AG04450 (cell line): Measurements from ENCODE around the gene NKX2-3. TPM values are rescaled to one million over a fixed set of nuclear protein-coding genes. Genes with fewer than 3 reads are reported as not detected.

Source experiments
- CTCF ChIA-PET: fragments of 300-600, 350-600 bp; formaldehyde crosslinking; extraction: SDS; loops from one replicate; lab custom pipeline; 2022; ENCODE audit warnings: antibody characterized with exemption, inconsistent platforms; lab: Charles Lee
- POLR2A ChIA-PET: fragments of 350-600 bp; formaldehyde crosslinking; extraction: SDS; loops from one replicate; lab custom pipeline; 2021; ENCODE audit warnings: antibody characterized with exemption, inconsistent platforms; lab: Yijun Ruan, JAX
- DNase-seq: peaks from one replicate; pipeline ENCODE4 v3.0.0-alpha.2; 2011; ENCODE audit warnings: low read depth, low spot score
- H3K27ac ChIP-seq: one replicate; pipeline ENCODE4 v1.5.1; 2012; ENCODE audit warnings: low read depth, low read length, control low read depth
- H3K27me3 ChIP-seq: one replicate; pipeline ENCODE4 v1.6.0; 2012; ENCODE audit warnings: low read length; ENCODE audit not compliant: control insufficient read depth, insufficient read depth
- H3K4me3 ChIP-seq: 2 replicates; pipeline ENCODE4 v1.5.1; 2011; ENCODE audit warnings: mild to moderate bottlenecking, low read depth, low read length, control low read depth
- H3K9me3 ChIP-seq: 2 replicates; pipeline ENCODE4 v1.5.1; 2012; ENCODE audit warnings: low read length; ENCODE audit not compliant: control insufficient read depth, insufficient read depth
- polyA plus RNA-seq: library from polyadenylated mRNA; depleted of rRNA; stranded (reverse); fragments of >200 nt; gene quantifications from 2 replicates; pipeline ENCODE4 v1.2.3, GENCODE V29; 2011
- TF ChIP-seq, protein P1 (sequence below): IDR thresholded peaks from 2 replicates; pipeline ENCODE4 v1.5.1; 2011; ENCODE audit warnings: low read depth, low read length, control low read depth, inconsistent platforms

Gene NKX2-3
- polyA plus RNA-seq, 1 experiment = not detected

GRCh38 chr10:99520040-99520846 is 12.5 kb upstream of the NKX2-3 start:
- POLR2A ChIA-PET = no interaction called here
- peaks cover 74% of the 10 kb centered on the region for H3K27me3 ChIP-seq

GRCh38 chr10:99520847-99521764 is 11.6 kb upstream of the NKX2-3 start:
- POLR2A ChIA-PET = no interaction called here
- TF ChIP-seq, protein P1, sequence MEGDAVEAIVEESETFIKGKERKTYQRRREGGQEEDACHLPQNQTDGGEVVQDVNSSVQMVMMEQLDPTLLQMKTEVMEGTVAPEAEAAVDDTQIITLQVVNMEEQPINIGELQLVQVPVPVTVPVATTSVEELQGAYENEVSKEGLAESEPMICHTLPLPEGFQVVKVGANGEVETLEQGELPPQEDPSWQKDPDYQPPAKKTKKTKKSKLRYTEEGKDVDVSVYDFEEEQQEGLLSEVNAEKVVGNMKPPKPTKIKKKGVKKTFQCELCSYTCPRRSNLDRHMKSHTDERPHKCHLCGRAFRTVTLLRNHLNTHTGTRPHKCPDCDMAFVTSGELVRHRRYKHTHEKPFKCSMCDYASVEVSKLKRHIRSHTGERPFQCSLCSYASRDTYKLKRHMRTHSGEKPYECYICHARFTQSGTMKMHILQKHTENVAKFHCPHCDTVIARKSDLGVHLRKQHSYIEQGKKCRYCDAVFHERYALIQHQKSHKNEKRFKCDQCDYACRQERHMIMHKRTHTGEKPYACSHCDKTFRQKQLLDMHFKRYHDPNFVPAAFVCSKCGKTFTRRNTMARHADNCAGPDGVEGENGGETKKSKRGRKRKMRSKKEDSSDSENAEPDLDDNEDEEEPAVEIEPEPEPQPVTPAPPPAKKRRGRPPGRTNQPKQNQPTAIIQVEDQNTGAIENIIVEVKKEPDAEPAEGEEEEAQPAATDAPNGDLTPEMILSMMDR = no peak
- H3K27me3 ChIP-seq = peaks cover 82% of the 10 kb centered on the region
- H3K27ac ChIP-seq = no peak overlapping the region
- DNase-seq = no peak
- CTCF ChIA-PET = interaction anchor here (0.6 to 1.4 kb wide), 5 partner anchors 26 to 129 kb away, joined by 3 read pairs; no protein-coding TSS in a partner anchor
- H3K4me3 ChIP-seq = no peak overlapping the region
- H3K9me3 ChIP-seq = peaks cover 5% of the 10 kb centered on the region; the same call in 1 of the 2 replicates

More at GRCh38 chr10:99520040-99520846, 12.5 kb upstream of the NKX2-3 start:
- TF ChIP-seq, protein P1 = no peak
- Histone ChIP-seq H3K4me3 (no peak overlapping the region), H3K27ac (no peak overlapping the region), H3K9me3 (peaks cover 5% of the 10 kb centered on the region; the same call in 1 of the 2 replicates)
- DNase-seq = no peak
- CTCF ChIA-PET = interaction anchor here (0.6 to 0.7 kb wide), 3 partner anchors 62 to 84 kb away, joined by 3 to 4 read pairs (median 3); no protein-coding TSS in a partner anchor

DNA sequence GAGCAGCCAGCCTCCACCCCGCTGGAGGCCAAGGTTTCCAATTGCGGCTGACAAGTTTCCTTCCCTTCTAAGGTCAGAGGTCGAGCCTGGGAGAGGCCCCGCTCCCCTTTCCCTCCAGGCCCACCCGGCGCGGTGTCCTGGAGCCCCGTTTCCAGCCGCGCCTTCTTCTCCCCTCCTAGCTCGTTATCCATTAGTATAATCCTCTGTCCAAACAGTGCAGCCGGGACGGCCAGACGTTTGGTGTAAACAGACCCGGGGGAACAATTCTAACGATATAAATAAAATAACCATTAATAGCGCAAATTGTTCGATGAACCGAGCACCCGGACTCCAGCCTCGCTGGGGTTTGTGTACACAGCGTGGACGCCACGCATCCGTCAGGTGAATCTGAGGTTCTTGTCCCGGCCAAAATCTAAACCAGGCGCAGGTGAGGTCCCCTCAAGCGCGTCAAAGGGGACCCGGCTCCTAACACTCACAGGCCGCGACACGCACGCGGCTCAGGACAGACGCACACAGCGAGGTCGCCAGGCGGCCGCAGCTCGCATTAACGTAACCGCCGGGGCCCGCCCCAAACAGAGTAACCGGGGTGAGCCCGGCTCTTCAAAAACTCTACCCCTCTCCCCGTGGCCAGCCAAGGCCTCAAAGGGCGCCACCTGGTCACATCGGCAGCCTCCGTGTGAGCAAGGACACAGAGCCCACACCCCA is 10.8 kb upstream of the NKX2-3 start:
- H3K4me3 ChIP-seq = no peak overlapping the region
- no peak for DNase-seq
- peaks cover 5% of the 10 kb centered on the region; the same call in 1 of the 2 replicates for H3K9me3 ChIP-seq
- ChIA-PET CTCF (interaction anchor here (1.0 to 1.4 kb wide), 3 partner anchors 25 to 129 kb away, joined by 3 read pairs; no protein-coding TSS in a partner anchor), POLR2A (no interaction called here)
- H3K27ac ChIP-seq = no peak overlapping the region
- TF ChIP-seq, protein P1 = no peak
- peaks cover 90% of the 10 kb centered on the region for H3K27me3 ChIP-seq

GRCh38 chr10:99522470-99523250 is 10.1 kb upstream of the NKX2-3 start:
- peaks cover 9% of the 10 kb centered on the region; the same call in 1 of the 2 replicates for H3K9me3 ChIP-seq
- H3K27me3 ChIP-seq = peaks cover 95% of the 10 kb centered on the region
- no peak for DNase-seq
- CTCF ChIA-PET = interaction anchor here (1.4 kb wide), 1 partner anchor 86 kb away, joined by 3 read pairs; no protein-coding TSS in a partner anchor
- POLR2A ChIA-PET = no interaction called here
- no peak overlapping the region for H3K27ac ChIP-seq
- TF ChIP-seq, protein P1 = no peak
- no peak overlapping the region for H3K4me3 ChIP-seq
